Activated naive CD8-positive, alpha-beta T cell treated with anti-CD3 and anti-CD28 coated beads, Interleukin-2, amount 50 U/mL, for 24 hours (primary cell): ENCODE data around the gene MBD1.
"Not testable (repeated sequence)": the region's sequence is repeated elsewhere in the genome, so short reads cannot be mapped to it uniquely, and the experiment has no call there.

Experiments
- ATAC-seq: fragments of 150-1000 bp; cut with Tn5 transposase; one replicate; pipeline ENCODE4 v1.10.0; 2021
- DNase-seq: peaks from one replicate; pipeline ENCODE4 v3.0.0; 2021
- H3K27ac Mint-ChIP-seq: one replicate; pipeline ENCODE4 v1.8.0; 2021; ENCODE audit warnings: mild to moderate bottlenecking, mixed read lengths
- H3K27me3 Mint-ChIP-seq: one replicate; pipeline ENCODE4 v1.8.0; 2021; ENCODE audit warnings: mixed read lengths
- H3K36me3 Mint-ChIP-seq: one replicate; pipeline ENCODE4 v1.8.0; 2021; ENCODE audit warnings: low read depth, mixed read lengths
- H3K4me1 Mint-ChIP-seq: one replicate; pipeline ENCODE4 v1.8.0; 2021; ENCODE audit warnings: mixed read lengths
- H3K4me3 Mint-ChIP-seq: one replicate; pipeline ENCODE4 v1.8.0; 2021; ENCODE audit warnings: mild to moderate bottlenecking, moderate library complexity, mixed read lengths
- H3K9me3 Mint-ChIP-seq: one replicate; pipeline ENCODE4 v1.8.0; 2021; ENCODE audit warnings: mixed read lengths

MBD1 gene

DNA sequence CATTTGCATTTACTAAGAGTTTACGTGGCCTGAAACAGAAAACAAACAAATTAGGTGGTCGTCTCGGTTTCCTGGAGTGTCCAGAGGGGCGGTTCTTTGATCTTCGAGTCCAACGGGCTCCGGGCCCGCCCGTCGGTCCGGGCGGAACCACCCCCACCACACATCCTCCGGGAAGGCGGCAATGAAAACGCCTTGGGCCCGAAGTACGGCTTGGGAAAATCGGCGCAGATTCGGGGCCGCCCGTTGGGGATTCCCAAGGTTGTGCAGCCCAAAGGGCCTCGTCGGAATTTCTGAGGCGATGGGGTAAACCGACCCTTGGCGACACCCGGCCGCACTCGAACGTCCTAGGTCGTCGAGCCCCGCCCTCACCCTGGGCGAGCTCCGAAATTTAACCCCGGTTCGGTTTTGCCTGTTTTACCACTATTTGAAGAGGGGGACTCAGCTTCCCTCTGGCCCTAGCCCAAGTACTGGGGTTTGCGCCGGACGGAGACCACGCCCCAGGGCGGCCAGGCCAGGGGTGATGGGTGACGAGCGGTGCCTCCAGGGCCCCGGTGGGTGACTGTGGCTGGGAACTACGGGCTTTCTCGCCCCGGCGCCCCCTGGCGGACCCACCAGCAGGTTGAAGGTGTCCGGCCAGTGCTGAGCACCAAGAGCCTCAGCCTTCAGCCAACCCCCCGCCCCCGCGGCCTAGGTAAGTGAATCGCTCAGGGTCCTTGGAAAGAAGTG, 13.1 kb downstream of the MBD1 start:
- Mint-ChIP-seq H3K27ac (peak overlapping the region; percentile 69), H3K4me1 (peaks cover 32% of the 10 kb centered on the region), H3K36me3 (peaks cover 20% of the 10 kb centered on the region), H3K9me3 (no peaks in the 10 kb centered on the region), H3K27me3 (no peaks in the 10 kb centered on the region), H3K4me3 (peak overlapping the region; percentile 72)
- peak; percentile 82 for ATAC-seq
- peak; percentile 88 for DNase-seq

GRCh38 chr18:50266248-50266704, 15.0 kb downstream of the MBD1 start, which contains the start of gene CFAP53:
TSS of gene CFAP53 (minus strand) at chr18:50266495. CDS start at chr18:50266404, 91 bp downstream.
- Mint-ChIP-seq H3K27ac (peak within 1 kb of the TSS; percentile 78), H3K9me3 (no peaks in the 10 kb centered on the region), H3K4me1 (peaks cover 32% of the 10 kb centered on the region), H3K4me3 (peak within 1 kb of the TSS; percentile 82), H3K27me3 (no peaks in the 10 kb centered on the region), H3K36me3 (peaks cover 10% of the 10 kb centered on the region)
- ATAC-seq (peak; percentile 93), DNase-seq (peak; percentile 93)

DNA sequence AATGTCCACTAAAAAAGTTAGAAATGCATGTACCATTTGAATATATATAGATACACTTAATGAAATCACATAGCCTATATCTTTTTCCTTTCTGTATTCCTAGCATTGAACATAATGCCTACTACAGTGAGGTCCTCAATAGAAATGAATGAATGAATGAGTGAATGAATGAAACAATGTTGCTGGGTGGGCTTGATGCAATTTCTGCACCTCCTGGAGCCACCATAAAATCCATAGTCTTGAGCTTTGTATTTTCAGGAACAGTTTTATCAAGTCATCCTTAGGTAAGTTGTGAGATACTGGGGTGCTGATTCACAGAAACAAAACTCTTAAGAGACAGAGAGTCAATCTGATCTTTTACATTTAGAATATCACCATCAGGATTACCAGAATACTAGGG, 18.3 kb downstream of the MBD1 start:
- H3K27me3 Mint-ChIP-seq: no peaks in the 10 kb centered on the region
- H3K36me3 Mint-ChIP-seq: peaks cover 2% of the 10 kb centered on the region
- peaks cover 25% of the 10 kb centered on the region for H3K4me1 Mint-ChIP-seq
- no peak for ATAC-seq
- DNase-seq: no peak
- H3K27ac Mint-ChIP-seq: no peak overlapping the region
- H3K4me3 Mint-ChIP-seq: no peak overlapping the region
- no peaks in the 10 kb centered on the region for H3K9me3 Mint-ChIP-seq

DNA sequence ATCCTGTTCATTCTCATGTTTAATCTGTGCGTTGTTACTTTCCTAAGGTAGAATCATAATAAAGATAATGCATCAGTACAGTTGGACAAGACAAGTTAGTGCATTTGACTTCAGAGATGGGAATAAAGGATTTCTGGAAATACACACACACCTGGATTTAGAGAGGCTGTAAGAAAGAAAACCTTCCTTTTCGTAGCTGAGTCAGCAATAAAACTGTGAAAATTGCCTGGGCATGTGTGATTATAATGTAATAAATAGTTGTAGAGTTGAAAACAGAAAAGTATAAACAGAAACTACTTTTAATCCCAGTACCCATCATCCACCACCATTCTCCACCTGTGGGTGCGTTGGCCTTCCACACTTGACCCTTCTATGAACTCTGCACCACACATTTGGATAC, 30.4 kb downstream of the MBD1 start:
- H3K27ac Mint-ChIP-seq: no peak overlapping the region
- H3K36me3 Mint-ChIP-seq: no peaks in the 10 kb centered on the region
- peaks cover 2% of the 10 kb centered on the region for H3K27me3 Mint-ChIP-seq
- no peaks in the 10 kb centered on the region for H3K9me3 Mint-ChIP-seq
- no peak for DNase-seq
- ATAC-seq: no peak
- no peaks in the 10 kb centered on the region for H3K4me1 Mint-ChIP-seq
- H3K4me3 Mint-ChIP-seq: no peak overlapping the region

DNA sequence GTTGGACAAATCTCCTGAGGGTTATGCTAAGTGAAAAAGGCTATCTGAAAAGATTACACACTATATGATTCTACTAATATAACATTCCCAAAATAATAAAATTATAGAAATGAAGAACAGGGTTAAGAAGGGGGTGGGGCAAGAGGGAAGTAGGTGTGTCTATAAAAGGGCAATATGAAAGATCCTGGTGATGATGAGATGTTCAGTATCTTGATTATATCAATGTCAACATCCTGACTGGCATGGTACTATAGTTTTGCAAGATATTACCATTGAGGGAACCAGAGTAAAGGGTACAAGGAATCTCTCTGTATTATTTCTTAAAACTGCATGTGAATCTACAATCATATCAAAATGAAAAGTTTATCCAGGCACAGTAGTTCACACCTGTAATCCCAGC, 31.7 kb downstream of the MBD1 start:
- no peak for ATAC-seq
- Mint-ChIP-seq H3K27ac (no peak overlapping the region), H3K9me3 (no peaks in the 10 kb centered on the region)

GRCh38 chr18:50247561-50247960, 33.8 kb downstream of the MBD1 start:
- no peaks in the 10 kb centered on the region for H3K36me3 Mint-ChIP-seq
- ATAC-seq (no peak), DNase-seq (no peak)
- peaks cover 5% of the 10 kb centered on the region for H3K9me3 Mint-ChIP-seq
- H3K27ac Mint-ChIP-seq: no peak overlapping the region
- H3K4me3 Mint-ChIP-seq: no peak overlapping the region
- no peaks in the 10 kb centered on the region for H3K4me1 Mint-ChIP-seq
- no peaks in the 10 kb centered on the region for H3K27me3 Mint-ChIP-seq

More for the DNA sequence above, 31.7 kb downstream of the MBD1 start:
- H3K4me1 Mint-ChIP-seq: no peaks in the 10 kb centered on the region
- no peak overlapping the region for H3K4me3 Mint-ChIP-seq
- H3K36me3 Mint-ChIP-seq: no peaks in the 10 kb centered on the region
- DNase-seq: no peak
- peaks cover 2% of the 10 kb centered on the region for H3K27me3 Mint-ChIP-seq

GRCh38 chr18:50241768-50242167, 39.6 kb downstream of the MBD1 start:
- H3K4me3 Mint-ChIP-seq, H3K27me3 Mint-ChIP-seq, ATAC-seq, H3K27ac Mint-ChIP-seq, DNase-seq, H3K36me3 Mint-ChIP-seq, H3K4me1 Mint-ChIP-seq: not testable (repeated sequence)
- H3K9me3 Mint-ChIP-seq: peaks cover 27% of the 10 kb centered on the region

DNA sequence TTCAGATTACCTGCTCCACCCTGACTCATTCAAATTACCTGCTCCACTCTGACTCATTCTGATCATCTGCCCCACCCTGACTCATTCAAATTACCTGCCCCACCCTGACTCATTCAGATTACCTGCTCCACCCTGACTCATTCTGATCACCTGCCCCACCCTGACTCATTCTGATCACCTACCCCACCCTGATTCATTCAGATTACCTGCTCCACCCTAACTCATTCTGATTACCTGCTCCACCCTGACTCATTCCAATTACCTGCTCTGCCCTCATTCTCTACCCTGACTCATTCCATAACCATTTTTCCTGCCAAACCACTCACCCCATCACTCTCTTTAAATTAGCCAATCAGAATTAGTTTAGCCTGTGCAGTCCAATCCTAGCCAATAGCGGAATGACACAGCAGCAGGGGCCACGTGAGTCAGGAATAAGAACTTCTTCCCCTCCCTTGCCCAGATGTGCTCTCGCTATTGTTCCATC, 41.2 kb downstream of the MBD1 start:
- DNase-seq (no peak), ATAC-seq (no peak)
- H3K4me3 Mint-ChIP-seq: no peak overlapping the region
- no peak overlapping the region for H3K27ac Mint-ChIP-seq
- peaks cover 6% of the 10 kb centered on the region for H3K27me3 Mint-ChIP-seq
- H3K36me3 Mint-ChIP-seq: peaks cover 1% of the 10 kb centered on the region
- peaks cover 4% of the 10 kb centered on the region for H3K4me1 Mint-ChIP-seq
- peaks cover 27% of the 10 kb centered on the region for H3K9me3 Mint-ChIP-seq

GRCh38 chr18:50232419-50232818, 48.9 kb downstream of the MBD1 start:
- Mint-ChIP-seq H3K4me1 (no peaks in the 10 kb centered on the region), H3K27me3 (peaks cover 7% of the 10 kb centered on the region), H3K36me3 (no peaks in the 10 kb centered on the region), H3K27ac (no peak overlapping the region), H3K4me3 (no peak overlapping the region), H3K9me3 (no peaks in the 10 kb centered on the region)
- no peak for DNase-seq
- no peak for ATAC-seq

- ATAC-seq (peak; percentile 61), DNase-seq (no peak)
- Mint-ChIP-seq H3K27me3 (peaks cover 7% of the 10 kb centered on the region), H3K4me3 (no peak overlapping the region), H3K27ac (no peak overlapping the region), H3K9me3 (no peaks in the 10 kb centered on the region), H3K4me1 (no peaks in the 10 kb centered on the region), H3K36me3 (no peaks in the 10 kb centered on the region)
Measured at GRCh38 chr18:50231621-50232020, 49.7 kb downstream of the MBD1 start.

DNA sequence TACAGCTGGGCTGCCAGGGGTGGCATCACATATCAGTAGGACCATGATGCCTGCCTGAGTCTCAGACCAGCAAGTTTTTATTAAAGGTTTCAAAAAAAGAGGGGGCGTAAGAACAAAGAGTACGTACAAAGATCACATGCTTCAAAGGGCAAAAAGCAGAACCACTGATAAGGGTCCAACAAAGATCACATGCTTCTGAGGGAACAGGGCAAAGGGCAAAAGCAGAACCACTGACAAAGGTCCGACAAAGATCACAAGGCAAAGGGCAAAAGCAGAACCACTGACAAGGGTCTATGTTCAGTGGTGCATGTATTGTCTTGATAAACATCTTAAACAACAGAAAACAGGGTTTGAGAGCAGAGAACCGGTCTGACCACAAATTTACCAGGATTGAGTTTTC, 61.1 kb downstream of the MBD1 start:
- H3K9me3 Mint-ChIP-seq, DNase-seq, H3K27ac Mint-ChIP-seq, H3K36me3 Mint-ChIP-seq, H3K4me3 Mint-ChIP-seq, ATAC-seq, H3K4me1 Mint-ChIP-seq: not testable (repeated sequence)
- H3K27me3 Mint-ChIP-seq: peaks cover 14% of the 10 kb centered on the region
